Measurements from ENCODE around the gene OOEP. TPM values are rescaled to one million over a fixed set of nuclear protein-coding genes. Genes with fewer than 3 reads are reported as not detected.

OOEP gene
- total and polyA plus RNA-seq, 2 donors (not counting 1 experiment from before 2014, with no cell fraction given), result 0.08 to 0.17 TPM

DNA sequence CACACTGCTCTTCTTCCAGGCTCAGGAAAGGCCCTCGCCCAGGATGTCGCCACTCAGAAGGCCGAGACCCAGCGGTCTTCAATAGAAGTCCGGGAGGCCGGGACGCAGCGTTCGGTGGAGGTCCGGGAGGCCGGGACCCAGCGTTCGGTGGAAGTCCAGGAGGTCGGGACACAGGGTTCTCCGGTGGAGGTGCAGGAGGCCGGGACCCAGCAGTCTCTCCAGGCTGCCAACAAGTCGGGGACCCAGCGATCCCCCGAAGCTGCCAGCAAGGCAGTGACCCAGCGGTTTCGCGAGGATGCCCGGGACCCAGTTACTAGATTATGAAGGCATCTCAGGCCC is 6.2 kb downstream of the OOEP start:
- H2AFZ ChIP-seq (ENCODE audit: low read length), result no peak overlapping the region
- TF ChIP-seq EZH2 (IDR thresholded peaks at IDR 0.05; ENCODE audit: low read length, missing control alignments), result no peak
- TF ChIP-seq, protein P1, sequence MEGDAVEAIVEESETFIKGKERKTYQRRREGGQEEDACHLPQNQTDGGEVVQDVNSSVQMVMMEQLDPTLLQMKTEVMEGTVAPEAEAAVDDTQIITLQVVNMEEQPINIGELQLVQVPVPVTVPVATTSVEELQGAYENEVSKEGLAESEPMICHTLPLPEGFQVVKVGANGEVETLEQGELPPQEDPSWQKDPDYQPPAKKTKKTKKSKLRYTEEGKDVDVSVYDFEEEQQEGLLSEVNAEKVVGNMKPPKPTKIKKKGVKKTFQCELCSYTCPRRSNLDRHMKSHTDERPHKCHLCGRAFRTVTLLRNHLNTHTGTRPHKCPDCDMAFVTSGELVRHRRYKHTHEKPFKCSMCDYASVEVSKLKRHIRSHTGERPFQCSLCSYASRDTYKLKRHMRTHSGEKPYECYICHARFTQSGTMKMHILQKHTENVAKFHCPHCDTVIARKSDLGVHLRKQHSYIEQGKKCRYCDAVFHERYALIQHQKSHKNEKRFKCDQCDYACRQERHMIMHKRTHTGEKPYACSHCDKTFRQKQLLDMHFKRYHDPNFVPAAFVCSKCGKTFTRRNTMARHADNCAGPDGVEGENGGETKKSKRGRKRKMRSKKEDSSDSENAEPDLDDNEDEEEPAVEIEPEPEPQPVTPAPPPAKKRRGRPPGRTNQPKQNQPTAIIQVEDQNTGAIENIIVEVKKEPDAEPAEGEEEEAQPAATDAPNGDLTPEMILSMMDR (conservative IDR thresholded peaks at IDR 0.05 in 1 of 2, IDR thresholded peaks at IDR 0.05 in 1 of 2; ENCODE audit: low read depth in 1 of 2, low read length in 2 of 2), result no peak
- no peak overlapping the region for H3K4me2 ChIP-seq (ENCODE audit: extremely low read depth, insufficient read depth, low read length)
- H3K9ac ChIP-seq (ENCODE audit: insufficient read depth, low read length), result no peak overlapping the region
- no peaks in the 10 kb centered on the region for H3K79me2 ChIP-seq (ENCODE audit: control insufficient read depth, insufficient read depth, low read length)
- H3K9me3 ChIP-seq (ENCODE audit: control insufficient read depth, insufficient read depth, low read depth, low read length), result no peaks in the 10 kb centered on the region
- H3K27ac ChIP-seq (ENCODE audit: insufficient read depth, low read length), result no peak overlapping the region
- no peaks in the 10 kb centered on the region for H3K4me1 ChIP-seq (ENCODE audit: control insufficient read depth, extremely low read depth, insufficient read depth, low read length)
- no peaks in the 10 kb centered on the region for H3K36me3 ChIP-seq (ENCODE audit: control insufficient read depth, insufficient read depth, low read length)
- no peaks in the 10 kb centered on the region for H4K20me1 ChIP-seq (ENCODE audit: control insufficient read depth, extremely low read depth, insufficient read depth, low read length)
- H3K27me3 ChIP-seq (ENCODE audit: control insufficient read depth, insufficient read depth, low read length), result peaks cover 2% of the 10 kb centered on the region
- no peak for DNase-seq (ENCODE audit: low read depth in 2 of 2)
- no peak overlapping the region for H3K4me3 ChIP-seq (replicated peaks in 1 of 4; ENCODE audit: control extremely low read depth in 1 of 4, insufficient read depth in 1 of 4, low read depth in 3 of 4, low read length in 4 of 4)

- TF ChIP-seq, protein P1 (conservative IDR thresholded peaks at IDR 0.05 in 1 of 2, IDR thresholded peaks at IDR 0.05 in 1 of 2; ENCODE audit: low read depth in 1 of 2, low read length in 2 of 2), result no peak
- TF ChIP-seq EZH2 (IDR thresholded peaks at IDR 0.05; ENCODE audit: low read length, missing control alignments), result no peak
- DNase-seq (ENCODE audit: low read depth in 2 of 2), result no peak
- Histone ChIP-seq H3K4me1 (ENCODE audit: control insufficient read depth, extremely low read depth, insufficient read depth, low read length) (no peaks in the 10 kb centered on the region), H2AFZ (ENCODE audit: low read length) (no peak overlapping the region), H4K20me1 (ENCODE audit: control insufficient read depth, extremely low read depth, insufficient read depth, low read length) (no peaks in the 10 kb centered on the region), H3K36me3 (ENCODE audit: control insufficient read depth, insufficient read depth, low read length) (no peaks in the 10 kb centered on the region), H3K9ac (ENCODE audit: insufficient read depth, low read length) (no peak overlapping the region), H3K79me2 (ENCODE audit: control insufficient read depth, insufficient read depth, low read length) (no peaks in the 10 kb centered on the region), H3K27ac (ENCODE audit: insufficient read depth, low read length) (no peak overlapping the region), H3K4me2 (ENCODE audit: extremely low read depth, insufficient read depth, low read length) (no peak overlapping the region), H3K4me3 (replicated peaks in 1 of 4; ENCODE audit: control extremely low read depth in 1 of 4, insufficient read depth in 1 of 4, low read depth in 3 of 4, low read length in 4 of 4) (no peak overlapping the region), H3K9me3 (ENCODE audit: control insufficient read depth, insufficient read depth, low read depth, low read length) (no peaks in the 10 kb centered on the region), H3K27me3 (ENCODE audit: control insufficient read depth, insufficient read depth, low read length) (no peaks in the 10 kb centered on the region)
These were observed 6.7 kb downstream of the OOEP start for GRCh38 chr6:73362869-73363536.

- no peaks in the 10 kb centered on the region for H3K9me3 ChIP-seq (ENCODE audit: control insufficient read depth, insufficient read depth, low read depth, low read length)
- no peak within 1 kb of the TSS for H3K9ac ChIP-seq (ENCODE audit: insufficient read depth, low read length)
- H3K27ac ChIP-seq (ENCODE audit: insufficient read depth, low read length), result no peak within 1 kb of the TSS
- no peak within 1 kb of the TSS for H2AFZ ChIP-seq (ENCODE audit: low read length)
- no peak for TF ChIP-seq EZH2 (IDR thresholded peaks at IDR 0.05; ENCODE audit: low read length, missing control alignments)
- TF ChIP-seq, protein P1 (conservative IDR thresholded peaks at IDR 0.05 in 1 of 2, IDR thresholded peaks at IDR 0.05 in 1 of 2; ENCODE audit: low read depth in 1 of 2, low read length in 2 of 2), result no peak
- no peak for DNase-seq (ENCODE audit: low read depth in 2 of 2)
- H3K4me1 ChIP-seq (ENCODE audit: control insufficient read depth, extremely low read depth, insufficient read depth, low read length), result no peaks in the 10 kb centered on the region
- no peaks in the 10 kb centered on the region for H3K79me2 ChIP-seq (ENCODE audit: control insufficient read depth, insufficient read depth, low read length)
- H3K27me3 ChIP-seq (ENCODE audit: control insufficient read depth, insufficient read depth, low read length), result no peaks in the 10 kb centered on the region
- no peak within 1 kb of the TSS for H3K4me3 ChIP-seq (replicated peaks in 1 of 4; ENCODE audit: control extremely low read depth in 1 of 4, insufficient read depth in 1 of 4, low read depth in 3 of 4, low read length in 4 of 4)
- no peaks in the 10 kb centered on the region for H4K20me1 ChIP-seq (ENCODE audit: control insufficient read depth, extremely low read depth, insufficient read depth, low read length)
- H3K36me3 ChIP-seq (ENCODE audit: control insufficient read depth, insufficient read depth, low read length), result no peaks in the 10 kb centered on the region
- H3K4me2 ChIP-seq (ENCODE audit: extremely low read depth, insufficient read depth, low read length), result no peak within 1 kb of the TSS
These were observed 7.3 kb downstream of the OOEP start, which contains the start of gene KHDC3L for GRCh38 chr6:73362358-73362757. KHDC3L (plus strand) TSS chr6:73362658; CDS start chr6:73362730, 72 bp downstream.
